ENCODE measurements around the gene MPIG6B. TPM values are rescaled to one million over a fixed set of nuclear protein-coding genes. Genes with fewer than 3 reads are reported as not detected.

Gene MPIG6B
- total RNA-seq, 2 donors from 2014 or later, result not detected

DNA sequence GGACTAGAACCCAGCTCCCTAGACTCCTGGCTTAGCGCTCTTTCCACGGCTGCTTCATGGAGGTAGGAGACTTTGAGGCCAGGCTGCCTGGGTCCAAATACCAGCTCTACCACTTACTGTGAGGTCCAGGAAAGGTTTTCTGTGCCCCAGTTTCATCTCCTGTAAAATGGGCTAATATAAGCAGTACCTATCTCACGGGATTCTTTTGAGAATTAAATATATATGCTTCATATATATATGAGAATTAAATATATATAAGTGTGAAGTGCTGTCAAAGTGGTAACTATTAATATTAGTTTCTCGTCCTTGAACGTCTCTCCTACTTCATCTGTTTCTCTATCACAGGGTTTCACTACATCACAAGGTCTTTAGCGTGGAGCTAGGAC is 32.1 kb upstream of the MPIG6B start:
- DNase-seq (no peak), ATAC-seq (no peak)
- no peaks in the 10 kb centered on the region for H3K4me1 ChIP-seq
- H3K9me3 ChIP-seq, result no peaks in the 10 kb centered on the region
- intact Hi-C loops (cut with DNase I), result no loop called here
- H3K27ac ChIP-seq, result no peak overlapping the region
- TF ChIP-seq POLR2A (IDR thresholded peaks at IDR 0.05), result no peak
- TF ChIP-seq, protein P1, sequence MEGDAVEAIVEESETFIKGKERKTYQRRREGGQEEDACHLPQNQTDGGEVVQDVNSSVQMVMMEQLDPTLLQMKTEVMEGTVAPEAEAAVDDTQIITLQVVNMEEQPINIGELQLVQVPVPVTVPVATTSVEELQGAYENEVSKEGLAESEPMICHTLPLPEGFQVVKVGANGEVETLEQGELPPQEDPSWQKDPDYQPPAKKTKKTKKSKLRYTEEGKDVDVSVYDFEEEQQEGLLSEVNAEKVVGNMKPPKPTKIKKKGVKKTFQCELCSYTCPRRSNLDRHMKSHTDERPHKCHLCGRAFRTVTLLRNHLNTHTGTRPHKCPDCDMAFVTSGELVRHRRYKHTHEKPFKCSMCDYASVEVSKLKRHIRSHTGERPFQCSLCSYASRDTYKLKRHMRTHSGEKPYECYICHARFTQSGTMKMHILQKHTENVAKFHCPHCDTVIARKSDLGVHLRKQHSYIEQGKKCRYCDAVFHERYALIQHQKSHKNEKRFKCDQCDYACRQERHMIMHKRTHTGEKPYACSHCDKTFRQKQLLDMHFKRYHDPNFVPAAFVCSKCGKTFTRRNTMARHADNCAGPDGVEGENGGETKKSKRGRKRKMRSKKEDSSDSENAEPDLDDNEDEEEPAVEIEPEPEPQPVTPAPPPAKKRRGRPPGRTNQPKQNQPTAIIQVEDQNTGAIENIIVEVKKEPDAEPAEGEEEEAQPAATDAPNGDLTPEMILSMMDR (IDR thresholded peaks at IDR 0.05), result no peak
- WGBS, 2 donors, result 86 to 90% methylated on average over 6 of the region's 6 CpGs
- H3K4me3 ChIP-seq, result no peak overlapping the region
- H3K36me3 ChIP-seq (replicated peaks in 1 of 2; ENCODE audit: insufficient read depth in 1 of 2, low read depth in 2 of 2), result peaks cover 0 to 15% of the 10 kb centered on the region in 2 donors
- no peaks in the 10 kb centered on the region for H3K27me3 ChIP-seq

DNA sequence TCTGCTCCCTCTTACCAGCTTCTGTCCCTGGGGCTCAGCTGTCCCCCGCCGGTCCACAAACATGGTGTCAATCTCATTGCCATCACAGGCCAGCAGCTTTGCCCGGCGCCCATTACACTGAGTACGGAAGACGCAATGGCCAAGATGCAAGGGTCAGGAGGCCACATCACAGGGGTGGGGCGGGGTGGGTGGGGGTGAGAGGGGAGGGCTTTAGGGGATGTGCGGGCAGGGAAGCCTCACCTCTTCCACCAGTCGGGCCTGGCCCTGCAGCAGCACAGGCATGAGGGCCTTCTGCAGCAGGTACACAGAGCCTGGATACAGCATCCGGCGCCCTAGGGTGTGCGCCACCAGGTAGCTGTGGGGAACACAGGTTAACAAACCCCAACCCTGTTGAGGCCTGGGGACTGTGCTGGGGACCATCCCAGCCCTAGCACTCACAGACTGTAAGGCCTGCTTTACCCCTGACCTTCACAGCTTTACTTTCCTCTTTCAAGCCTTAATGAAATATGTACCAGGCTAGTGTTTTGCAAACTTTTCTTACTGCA is 31.5 kb upstream of the MPIG6B start:
- H3K9me3 ChIP-seq, result no peaks in the 10 kb centered on the region
- WGBS, 2 donors, result 98 to 100% methylated on average over 6 to 12 of the region's 12 CpGs
- DNase-seq, result no peak
- no peak for TF ChIP-seq POLR2A (IDR thresholded peaks at IDR 0.05)
- TF ChIP-seq, protein P1 (IDR thresholded peaks at IDR 0.05), result no peak
- no peak overlapping the region for H3K4me3 ChIP-seq
- H3K36me3 ChIP-seq (replicated peaks in 1 of 2; ENCODE audit: insufficient read depth in 1 of 2, low read depth in 2 of 2), result peaks cover 0 to 15% of the 10 kb centered on the region in 2 donors
- intact Hi-C loops (cut with DNase I), result no loop called here
- no peaks in the 10 kb centered on the region for H3K4me1 ChIP-seq
- no peaks in the 10 kb centered on the region for H3K27me3 ChIP-seq
- H3K27ac ChIP-seq, result no peak overlapping the region
- no peak for ATAC-seq

DNA sequence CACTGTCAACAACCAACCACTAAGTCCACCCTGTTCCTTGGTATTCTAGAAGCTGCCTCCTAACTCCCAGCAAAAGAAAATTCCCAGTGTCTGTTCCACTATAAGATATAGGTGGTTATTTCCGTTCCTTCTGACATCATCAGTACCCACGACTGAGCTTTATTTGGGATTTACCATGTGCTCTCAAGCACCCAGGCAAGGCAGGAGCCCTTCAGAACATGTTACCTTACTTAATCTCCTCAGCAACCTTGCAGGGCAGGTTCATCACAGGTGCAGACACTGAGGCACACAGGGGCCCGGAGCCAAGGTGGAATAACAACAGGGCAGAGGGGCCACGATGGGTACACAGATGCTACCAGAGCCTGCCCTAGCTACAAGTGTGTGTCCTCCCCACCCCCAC is 30.8 kb upstream of the MPIG6B start:
- no peak overlapping the region for H3K4me3 ChIP-seq
- 87 to 96% methylated on average over 3 to 4 of the region's 4 CpGs for WGBS, 2 donors
- DNase-seq (no peak), ATAC-seq (no peak)
- no peaks in the 10 kb centered on the region for H3K4me1 ChIP-seq
- no peaks in the 10 kb centered on the region for H3K27me3 ChIP-seq
- H3K27ac ChIP-seq, result no peak overlapping the region
- intact Hi-C loops (cut with DNase I), result no loop called here
- no peaks in the 10 kb centered on the region for H3K9me3 ChIP-seq
- peaks cover 0 to 17% of the 10 kb centered on the region in 2 donors for H3K36me3 ChIP-seq (replicated peaks in 1 of 2; ENCODE audit: insufficient read depth in 1 of 2, low read depth in 2 of 2)
- TF ChIP-seq POLR2A (IDR thresholded peaks at IDR 0.05), result no peak
- TF ChIP-seq, protein P1 (IDR thresholded peaks at IDR 0.05), result no peak

DNA sequence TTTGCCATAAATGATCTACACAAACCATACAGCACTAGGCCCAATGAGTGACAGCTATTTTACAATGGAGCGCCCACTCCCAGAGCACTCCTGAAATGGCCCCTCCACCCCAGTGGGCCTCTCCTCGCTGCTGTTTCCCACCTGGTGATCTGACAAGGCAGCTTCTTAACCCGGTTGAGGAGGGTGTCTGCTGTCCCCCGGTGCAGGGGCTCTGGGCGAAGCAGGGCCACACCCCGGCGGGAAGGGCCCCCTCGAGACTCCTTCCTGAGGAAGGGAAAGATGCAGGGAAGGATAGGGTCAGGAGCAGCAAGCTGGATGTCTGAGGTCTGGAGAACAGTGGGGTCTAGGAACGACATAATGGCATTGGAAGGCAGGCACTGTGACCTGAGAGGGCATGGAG is 30.3 kb upstream of the MPIG6B start:
- intact Hi-C loops (cut with DNase I), result no loop called here
- Histone ChIP-seq H3K27me3 (no peaks in the 10 kb centered on the region), H3K4me1 (no peaks in the 10 kb centered on the region), H3K36me3 (replicated peaks in 1 of 2; ENCODE audit: insufficient read depth in 1 of 2, low read depth in 2 of 2) (peaks cover 0 to 15% of the 10 kb centered on the region in 2 donors), H3K9me3 (no peaks in the 10 kb centered on the region), H3K4me3 (no peak overlapping the region), H3K27ac (no peak overlapping the region)
- WGBS, 2 donors, result 87 to 95% methylated on average over 9 of the region's 9 CpGs
- TF ChIP-seq POLR2A (IDR thresholded peaks at IDR 0.05), result no peak
- TF ChIP-seq, protein P1 (IDR thresholded peaks at IDR 0.05), result no peak
- no peak for DNase-seq
- ATAC-seq, result no peak

DNA sequence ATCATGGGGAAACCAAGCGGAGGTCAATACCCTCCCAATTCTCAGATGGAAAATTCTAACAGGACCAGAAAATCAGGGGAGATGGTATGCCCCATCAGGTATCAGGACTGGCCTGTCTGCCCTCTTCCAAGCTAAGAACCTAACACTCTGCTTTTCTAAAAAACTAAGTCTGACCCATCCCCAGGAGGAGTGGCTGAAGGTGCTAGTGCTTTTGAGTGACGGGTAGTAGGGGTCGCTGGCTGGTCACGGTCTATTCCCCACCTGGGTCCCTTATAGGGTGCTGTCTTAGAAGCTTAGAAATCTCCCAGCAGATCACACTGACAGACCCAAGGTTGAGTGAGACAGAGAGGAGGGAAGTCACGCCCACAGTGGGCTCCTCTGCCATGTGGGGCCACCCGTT is 29.6 kb upstream of the MPIG6B start:
- Histone ChIP-seq H3K36me3 (replicated peaks in 1 of 2; ENCODE audit: insufficient read depth in 1 of 2, low read depth in 2 of 2) (peaks cover 0 to 10% of the 10 kb centered on the region in 2 donors), H3K9me3 (no peaks in the 10 kb centered on the region), H3K4me1 (no peaks in the 10 kb centered on the region), H3K4me3 (no peak overlapping the region), H3K27ac (no peak overlapping the region), H3K27me3 (no peaks in the 10 kb centered on the region)
- TF ChIP-seq, protein P1 (IDR thresholded peaks at IDR 0.05), result no peak
- no peak for TF ChIP-seq POLR2A (IDR thresholded peaks at IDR 0.05)
- intact Hi-C loops (cut with DNase I), result no loop called here
- WGBS, 2 donors, result 90 to 91% methylated on average over 6 of the region's 6 CpGs
- DNase-seq, result no peak
- no peak for ATAC-seq

Measured in body of pancreas (tissue), 4 donors.